Naive thymus-derived CD4-positive, alpha-beta T cell (primary cell): Measurements from ENCODE around the gene ABCB9. TPM values are rescaled to one million over a fixed set of nuclear protein-coding genes. Genes with fewer than 3 reads are reported as not detected.

Experiments
- ATAC-seq: fragments of 150-1000 bp; cut with Tn5 transposase; 2 replicates; pipeline ENCODE4 v1.10.0; 2021; ENCODE audit warnings: mild to moderate bottlenecking, moderate library complexity
- CTCF ChIA-PET: fragments of 350-600 bp; sonication (Branson Sonifier 250); formaldehyde crosslinking; loops from one replicate; lab custom pipeline; 2021; ENCODE audit warnings: antibody characterized with exemption; lab: Charles Lee
- POLR2A ChIA-PET: fragments of 350-600 bp; sonication (Branson Sonifier 250); formaldehyde crosslinking; loops from one replicate; lab custom pipeline; 2021; ENCODE audit warnings: antibody characterized with exemption, inconsistent platforms; lab: Charles Lee
- DNase-seq, 9 donors: peaks; one replicate each; pipeline versions ENCODE4 v3.0.0 to v3.0.0-alpha.2; 2020 to 2022; ENCODE audit warnings: mixed read lengths in 1 of 9
- H3K27ac ChIP-seq: one replicate; pipeline ENCODE4 v1.7.0; 2013; ENCODE audit warnings: mild to moderate bottlenecking, low read depth, low read length, moderate library complexity
- H3K27me3 ChIP-seq, 2 donors: one replicate each; pipeline ENCODE4 v1.7.0; 2013; ENCODE audit warnings: low read length in 2 of 2, mild to moderate bottlenecking in 2 of 2, moderate library complexity in 2 of 2; ENCODE audit not compliant: control insufficient read depth in 2 of 2, insufficient read depth in 2 of 2
- H3K36me3 ChIP-seq, 3 experiments: 1 replicate in 2 of 3; 2 replicates in 1 of 3; pipeline ENCODE4 v1.7.0; 2013; ENCODE audit warnings: low read length in 3 of 3, mild to moderate bottlenecking in 3 of 3, moderate library complexity in 1 of 3; ENCODE audit not compliant: insufficient read depth in 3 of 3, control insufficient read depth in 2 of 3
- H3K4me1 ChIP-seq, 2 donors: one replicate each; pipeline ENCODE4 v1.7.0; 2013; ENCODE audit warnings: low read length in 2 of 2, mild to moderate bottlenecking in 2 of 2, moderate library complexity in 1 of 2; ENCODE audit not compliant: control insufficient read depth in 2 of 2, insufficient read depth in 2 of 2
- H3K4me3 ChIP-seq: 2 replicates; pipeline ENCODE4 v1.7.0; 2013; ENCODE audit warnings: mild to moderate bottlenecking, low read length
- H3K9me3 ChIP-seq, 3 experiments: 1 replicate in 2 of 3; 2 replicates in 1 of 3; pipeline ENCODE4 v1.7.0; 2013; ENCODE audit warnings: low read length in 3 of 3; ENCODE audit not compliant: control insufficient read depth in 2 of 3
- H3K27ac Mint-ChIP-seq, 9 donors: one replicate each; pipeline ENCODE4 v1.8.0; 2020 to 2022; ENCODE audit warnings: mixed read lengths in 9 of 9, mild to moderate bottlenecking in 8 of 9, moderate library complexity in 5 of 9, inconsistent platforms in 2 of 9
- H3K27me3 Mint-ChIP-seq, 5 donors: one replicate each; pipeline ENCODE4 v1.8.0; 2021 to 2022; ENCODE audit warnings: mixed read lengths in 5 of 5, mild to moderate bottlenecking in 1 of 5
- H3K36me3 Mint-ChIP-seq, 5 donors: one replicate each; pipeline ENCODE4 v1.8.0; 2020 to 2022; ENCODE audit warnings: mixed read lengths in 5 of 5, mild to moderate bottlenecking in 3 of 5, inconsistent platforms in 1 of 5
- H3K4me1 Mint-ChIP-seq, 7 donors: one replicate each; pipeline ENCODE4 v1.8.0; 2020 to 2022; ENCODE audit warnings: mixed read lengths in 7 of 7, mild to moderate bottlenecking in 3 of 7, inconsistent platforms in 1 of 7
- H3K4me3 Mint-ChIP-seq, 10 donors: one replicate each; pipeline ENCODE4 v1.8.0; 2020 to 2022; ENCODE audit warnings: mild to moderate bottlenecking in 10 of 10, mixed read lengths in 10 of 10, moderate library complexity in 6 of 10, inconsistent platforms in 2 of 10
- H3K9me3 Mint-ChIP-seq, 11 donors: one replicate each; pipeline ENCODE4 v1.8.0; 2020 to 2022; ENCODE audit warnings: mixed read lengths in 11 of 11, mild to moderate bottlenecking in 4 of 11, inconsistent platforms in 1 of 11, moderate library complexity in 1 of 11
- intact Hi-C, 2 donors: fragments of 100-400 bp; cut with micrococcal nuclease; formaldehyde crosslinking; loops; one replicate each; pipeline ENCODE4 v1.15.1; 2023
- polyA plus RNA-seq, 2 donors: library from polyadenylated mRNA; unstranded; fragments of 300-500 nt; fragmentation: Illumina TruSeq; gene quantifications; one replicate each; pipeline ENCODE4 v1.2.3, GENCODE V29; 2021
- total RNA-seq, 6 experiments: library from RNA in 5 of 6; stranded (reverse) in 5 of 6; gene quantifications; 1 replicate in 5 of 6; 2 replicates in 1 of 6; pipeline ENCODE4 v1.2.3 and lab custom pipeline; 2021 to 2026

Gene ABCB9
- total and polyA plus RNA-seq, 7 experiments from 2014 or later: 0.74 to 8.9 (median 6.9) TPM

DNA sequence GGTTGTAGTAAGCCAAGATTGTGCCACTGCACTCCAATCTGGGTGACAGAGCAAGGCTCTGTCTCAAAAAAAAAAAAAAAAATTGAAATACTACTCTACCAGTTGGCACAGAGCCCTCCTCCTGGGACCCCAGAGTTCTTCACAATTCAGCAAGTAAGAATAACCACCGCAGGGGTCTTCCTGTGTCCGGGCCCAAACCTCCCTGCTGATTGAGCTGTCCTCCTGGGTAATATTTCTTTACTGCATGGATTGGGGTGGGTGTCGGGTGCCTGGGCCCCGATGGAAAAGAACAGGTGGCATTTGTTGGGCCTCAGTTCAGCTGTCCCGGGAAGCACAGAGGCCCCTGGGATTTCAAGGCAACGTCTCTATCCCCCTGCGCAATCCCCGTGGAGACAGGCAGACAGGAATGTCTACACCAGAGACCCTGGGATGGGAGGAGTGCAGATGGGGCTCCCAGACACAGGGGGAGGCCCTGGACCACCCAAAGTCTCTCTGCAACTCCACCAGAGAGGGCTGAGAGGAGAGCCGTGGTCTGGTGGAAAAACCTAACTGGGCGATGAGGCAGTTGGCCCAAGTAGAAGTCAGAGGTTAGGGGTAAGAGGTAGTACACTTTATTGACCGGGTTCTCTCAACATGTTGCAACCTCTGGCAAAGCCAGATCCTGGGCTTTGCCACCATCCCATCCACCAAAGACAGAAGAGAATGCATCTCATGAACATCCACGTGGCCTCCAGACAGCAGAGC, 37.7 kb downstream of the ABCB9 start:
- Histone ChIP-seq H3K4me3 (no peak overlapping the region), H3K27ac (no peak overlapping the region), H3K9me3 (no peaks in the 10 kb centered on the region), H3K4me1 (no peaks in the 10 kb centered on the region), H3K36me3 (no peaks in the 10 kb centered on the region), H3K27me3 (no peaks in the 10 kb centered on the region)
- Mint-ChIP-seq H3K36me3 (peaks cover 0 to 11% (median 0%) of the 10 kb centered on the region in 5 donors), H3K9me3 (no peaks in the 10 kb centered on the region), H3K4me3 (no peak overlapping the region), H3K27me3 (no peaks in the 10 kb centered on the region), H3K27ac (no peak overlapping the region), H3K4me1 (peaks cover 0 to 7% (median 0%) of the 10 kb centered on the region in 7 donors)
- ATAC-seq (no peak), DNase-seq (no peak)
- ChIA-PET POLR2A (no interaction called here), CTCF (no interaction called here)
- intact Hi-C loops: no loop called here

DNA sequence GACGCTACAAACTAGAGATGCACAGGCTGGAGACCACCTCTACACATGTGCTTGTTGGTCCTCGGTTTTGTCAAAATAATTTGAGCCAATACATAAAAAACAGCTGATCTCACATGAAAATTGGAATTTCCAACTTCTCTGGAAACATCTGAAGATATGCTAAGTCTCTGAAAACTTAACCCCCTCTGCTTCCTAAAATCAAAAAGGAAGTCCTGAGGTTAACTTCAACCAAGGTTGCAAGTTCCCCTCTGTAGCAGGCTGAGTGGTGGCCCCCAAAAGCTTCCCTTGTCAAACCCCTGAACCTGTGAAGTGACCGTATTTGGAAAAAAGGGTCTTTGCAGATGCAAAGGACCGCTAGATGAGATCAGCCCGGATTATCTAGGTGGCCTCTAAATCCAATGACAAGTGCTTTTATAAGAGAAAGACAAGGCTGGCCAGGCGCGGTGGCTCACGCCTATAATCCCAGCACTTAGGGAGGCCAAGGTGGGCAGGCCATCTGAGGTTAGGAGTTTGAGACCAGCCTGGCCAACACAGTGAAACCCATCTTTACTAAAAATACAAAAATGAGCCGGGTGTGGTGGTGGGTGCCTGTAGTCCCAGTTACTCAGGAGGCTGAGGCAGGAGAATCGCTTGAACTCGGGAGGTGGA, 38.4 kb downstream of the ABCB9 start:
- Mint-ChIP-seq H3K27ac (no peak overlapping the region), H3K4me1 (peaks cover 0 to 7% (median 0%) of the 10 kb centered on the region in 7 donors), H3K36me3 (peaks cover 0 to 11% (median 0%) of the 10 kb centered on the region in 5 donors), H3K27me3 (no peaks in the 10 kb centered on the region), H3K9me3 (no peaks in the 10 kb centered on the region), H3K4me3 (no peak overlapping the region)
- no peak overlapping the region for H3K4me3 ChIP-seq
- DNase-seq (no peak), ATAC-seq (no peak)
- H3K27me3 ChIP-seq: no peaks in the 10 kb centered on the region
- H3K27ac ChIP-seq: no peak overlapping the region
- CTCF ChIA-PET: no interaction called here
- no peaks in the 10 kb centered on the region for H3K9me3 ChIP-seq
- no peaks in the 10 kb centered on the region for H3K36me3 ChIP-seq
- POLR2A ChIA-PET: interaction anchor here (1.1 kb wide), 1 partner anchor 27 kb away, joined by 4 read pairs; no protein-coding TSS in a partner anchor
- intact Hi-C loops: no loop called here
- H3K4me1 ChIP-seq: no peaks in the 10 kb centered on the region

DNA sequence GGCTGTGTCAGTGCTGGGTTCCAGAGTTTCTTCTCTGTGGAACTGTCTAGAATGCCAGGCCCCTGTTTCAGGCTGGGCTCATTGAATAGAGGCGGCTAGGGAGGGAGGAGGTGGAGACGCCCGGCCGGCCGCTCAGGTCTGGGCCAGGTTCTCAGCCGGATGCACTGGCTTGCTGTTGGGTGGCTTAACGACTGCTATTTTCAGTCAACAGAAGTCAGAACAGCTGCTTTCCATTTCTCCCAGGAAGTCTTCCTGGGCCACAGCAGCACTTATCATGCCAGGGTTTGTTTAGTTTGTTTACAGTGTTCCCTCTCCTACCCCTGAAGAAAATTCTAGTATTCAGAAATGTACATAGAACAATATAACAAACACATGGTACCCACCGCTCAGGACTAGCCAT, 44.3 kb downstream of the ABCB9 start:
- intact Hi-C loops: no loop called here

GRCh38 chr12:122920687-122921086, 45.6 kb downstream of the ABCB9 start:
- Histone ChIP-seq H3K27me3 (no peaks in the 10 kb centered on the region), H3K36me3 (no peaks in the 10 kb centered on the region), H3K9me3 (no peaks in the 10 kb centered on the region), H3K4me1 (no peaks in the 10 kb centered on the region), H3K4me3 (no peak overlapping the region), H3K27ac (no peak overlapping the region)
- Mint-ChIP-seq H3K4me3 (no peak overlapping the region), H3K27me3 (peaks cover 0 to 7% (median 0%) of the 10 kb centered on the region in 5 donors), H3K36me3 (peaks cover 0 to 3% (median 0%) of the 10 kb centered on the region in 5 donors), H3K4me1 (peaks cover 0 to 13% (median 0%) of the 10 kb centered on the region in 7 donors), H3K9me3 (no peaks in the 10 kb centered on the region), H3K27ac (no peak overlapping the region)
- ChIA-PET CTCF (no interaction called here), POLR2A (no interaction called here)
- ATAC-seq (no peak), DNase-seq (no peak)
- intact Hi-C loops: no loop called here

More for the DNA sequence above, 44.3 kb downstream of the ABCB9 start:
- Histone ChIP-seq H3K9me3 (no peaks in the 10 kb centered on the region), H3K27ac (no peak overlapping the region), H3K27me3 (no peaks in the 10 kb centered on the region), H3K36me3 (no peaks in the 10 kb centered on the region), H3K4me3 (no peak overlapping the region), H3K4me1 (no peaks in the 10 kb centered on the region)
- ChIA-PET CTCF (no interaction called here), POLR2A (interaction anchor here (0.6 kb wide), 1 partner anchor 18 kb away, joined by 3 read pairs; no protein-coding TSS in a partner anchor)
- DNase-seq (no peak), ATAC-seq (no peak)
- H3K4me3 Mint-ChIP-seq: no peak overlapping the region
- H3K27ac Mint-ChIP-seq: no peak overlapping the region
- H3K4me1 Mint-ChIP-seq: peaks cover 0 to 14% (median 0%) of the 10 kb centered on the region in 7 donors
- H3K36me3 Mint-ChIP-seq: peaks cover 0 to 6% (median 0%) of the 10 kb centered on the region in 5 donors
- H3K9me3 Mint-ChIP-seq: no peaks in the 10 kb centered on the region
- H3K27me3 Mint-ChIP-seq: peaks cover 0 to 7% (median 0%) of the 10 kb centered on the region in 5 donors

GRCh38 chr12:122918827-122919226, 47.4 kb downstream of the ABCB9 start:
- Mint-ChIP-seq H3K4me3 (no peak overlapping the region), H3K9me3 (no peaks in the 10 kb centered on the region), H3K27ac (no peak overlapping the region), H3K27me3 (peaks cover 0 to 9% (median 0%) of the 10 kb centered on the region in 5 donors), H3K4me1 (peaks cover 0 to 13% (median 0%) of the 10 kb centered on the region in 7 donors), H3K36me3 (peaks cover 0 to 2% (median 0%) of the 10 kb centered on the region in 5 donors)
- ChIA-PET POLR2A (no interaction called here), CTCF (no interaction called here)
- ATAC-seq: no peak
- no peaks in the 10 kb centered on the region for H3K9me3 ChIP-seq
- no peak overlapping the region for H3K27ac ChIP-seq
- intact Hi-C loops: no loop called here
- DNase-seq: no peak
- no peaks in the 10 kb centered on the region for H3K27me3 ChIP-seq
- no peaks in the 10 kb centered on the region for H3K36me3 ChIP-seq
- no peaks in the 10 kb centered on the region for H3K4me1 ChIP-seq
- H3K4me3 ChIP-seq: no peak overlapping the region

- no peak for DNase-seq
- no peaks in the 10 kb centered on the region for H3K27me3 ChIP-seq
- no peak for ATAC-seq
- ChIA-PET POLR2A (interaction anchor here (0.6 kb wide), 1 partner anchor 11 kb away, joined by 5 read pairs; no protein-coding TSS in a partner anchor), CTCF (no interaction called here)
- Mint-ChIP-seq H3K27me3 (peaks cover 0 to 9% (median 0%) of the 10 kb centered on the region in 5 donors), H3K4me1 (peaks cover 0 to 13% (median 2%) of the 10 kb centered on the region in 7 donors), H3K27ac (no peak overlapping the region), H3K9me3 (no peaks in the 10 kb centered on the region), H3K36me3 (peaks cover 0 to 2% (median 0%) of the 10 kb centered on the region in 5 donors), H3K4me3 (no peak overlapping the region)
- no peaks in the 10 kb centered on the region for H3K4me1 ChIP-seq
- H3K4me3 ChIP-seq: no peak overlapping the region
- no peaks in the 10 kb centered on the region for H3K36me3 ChIP-seq
- H3K9me3 ChIP-seq: no peaks in the 10 kb centered on the region
- no peak overlapping the region for H3K27ac ChIP-seq
- intact Hi-C loops: no loop called here
Measured at GRCh38 chr12:122917507-122918121, 48.6 kb downstream of the ABCB9 start.
